ENCODE results near the gene SERPINE1. TPM values are rescaled to one million over a fixed set of nuclear protein-coding genes. Genes with fewer than 3 reads are reported as not detected.

The SERPINE1 gene
- total and polyA plus RNA-seq, 2 experiments from 2014 or later: 0.97 to 1.2 TPM

DNA sequence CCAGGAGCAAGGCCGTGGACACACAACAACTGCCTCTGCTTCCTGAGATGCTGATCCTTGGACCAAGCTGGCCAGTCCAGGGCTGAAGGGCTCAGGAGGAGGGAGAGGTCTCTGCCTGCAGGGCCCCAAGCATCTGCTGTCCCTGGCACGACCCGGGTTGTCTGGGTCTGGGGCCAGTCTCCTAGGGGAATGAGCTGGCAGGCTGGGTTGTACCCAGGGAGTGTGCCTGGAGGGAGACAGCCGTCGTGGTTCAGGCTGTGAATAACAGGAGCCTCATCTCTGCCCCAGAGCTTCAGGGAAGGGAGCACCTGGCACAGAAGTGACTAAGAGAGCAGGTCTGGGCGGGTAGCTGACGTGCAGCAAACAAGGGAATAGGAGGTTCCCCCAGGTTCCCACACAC is 17.9 kb upstream of the SERPINE1 start:
- DNase-seq (ENCODE audit: low spot score) (no peak), ATAC-seq (no peak; the same call in 2 of the 3 replicates)
- Mint-ChIP-seq H3K27ac (no peak overlapping the region), H3K4me1 (peaks cover 9% of the 10 kb centered on the region), H3K27me3 (ENCODE audit: insufficient read depth, low read depth, poor library complexity) (peaks cover 13% of the 10 kb centered on the region), H3K36me3 (ENCODE audit: low read depth) (no peaks in the 10 kb centered on the region), H3K4me3 (no peak overlapping the region), H3K9me3 (no peaks in the 10 kb centered on the region)
- H3K79me2 ChIP-seq (replicated peaks; ENCODE audit: insufficient read depth): no peaks in the 10 kb centered on the region
- H3K4me1 ChIP-seq (ENCODE audit: insufficient read depth): no peaks in the 10 kb centered on the region
- H4K20me1 ChIP-seq (replicated peaks; ENCODE audit: insufficient read depth): no peaks in the 10 kb centered on the region
- H3K4me2 ChIP-seq: no peak overlapping the region
- H3K36me3 ChIP-seq (ENCODE audit: insufficient read depth): no peaks in the 10 kb centered on the region
- H3K27ac ChIP-seq (ENCODE audit: low read depth): no peak overlapping the region
- no peaks in the 10 kb centered on the region for H3F3A ChIP-seq (replicated peaks; ENCODE audit: low read depth)
- no peaks in the 10 kb centered on the region for H3K27me3 ChIP-seq (ENCODE audit: insufficient read depth)
- TF ChIP-seq ZNF114 (CRISPR knock-in tag; IDR thresholded peaks at IDR 0.05): no peak
- TF ChIP-seq, protein P1, sequence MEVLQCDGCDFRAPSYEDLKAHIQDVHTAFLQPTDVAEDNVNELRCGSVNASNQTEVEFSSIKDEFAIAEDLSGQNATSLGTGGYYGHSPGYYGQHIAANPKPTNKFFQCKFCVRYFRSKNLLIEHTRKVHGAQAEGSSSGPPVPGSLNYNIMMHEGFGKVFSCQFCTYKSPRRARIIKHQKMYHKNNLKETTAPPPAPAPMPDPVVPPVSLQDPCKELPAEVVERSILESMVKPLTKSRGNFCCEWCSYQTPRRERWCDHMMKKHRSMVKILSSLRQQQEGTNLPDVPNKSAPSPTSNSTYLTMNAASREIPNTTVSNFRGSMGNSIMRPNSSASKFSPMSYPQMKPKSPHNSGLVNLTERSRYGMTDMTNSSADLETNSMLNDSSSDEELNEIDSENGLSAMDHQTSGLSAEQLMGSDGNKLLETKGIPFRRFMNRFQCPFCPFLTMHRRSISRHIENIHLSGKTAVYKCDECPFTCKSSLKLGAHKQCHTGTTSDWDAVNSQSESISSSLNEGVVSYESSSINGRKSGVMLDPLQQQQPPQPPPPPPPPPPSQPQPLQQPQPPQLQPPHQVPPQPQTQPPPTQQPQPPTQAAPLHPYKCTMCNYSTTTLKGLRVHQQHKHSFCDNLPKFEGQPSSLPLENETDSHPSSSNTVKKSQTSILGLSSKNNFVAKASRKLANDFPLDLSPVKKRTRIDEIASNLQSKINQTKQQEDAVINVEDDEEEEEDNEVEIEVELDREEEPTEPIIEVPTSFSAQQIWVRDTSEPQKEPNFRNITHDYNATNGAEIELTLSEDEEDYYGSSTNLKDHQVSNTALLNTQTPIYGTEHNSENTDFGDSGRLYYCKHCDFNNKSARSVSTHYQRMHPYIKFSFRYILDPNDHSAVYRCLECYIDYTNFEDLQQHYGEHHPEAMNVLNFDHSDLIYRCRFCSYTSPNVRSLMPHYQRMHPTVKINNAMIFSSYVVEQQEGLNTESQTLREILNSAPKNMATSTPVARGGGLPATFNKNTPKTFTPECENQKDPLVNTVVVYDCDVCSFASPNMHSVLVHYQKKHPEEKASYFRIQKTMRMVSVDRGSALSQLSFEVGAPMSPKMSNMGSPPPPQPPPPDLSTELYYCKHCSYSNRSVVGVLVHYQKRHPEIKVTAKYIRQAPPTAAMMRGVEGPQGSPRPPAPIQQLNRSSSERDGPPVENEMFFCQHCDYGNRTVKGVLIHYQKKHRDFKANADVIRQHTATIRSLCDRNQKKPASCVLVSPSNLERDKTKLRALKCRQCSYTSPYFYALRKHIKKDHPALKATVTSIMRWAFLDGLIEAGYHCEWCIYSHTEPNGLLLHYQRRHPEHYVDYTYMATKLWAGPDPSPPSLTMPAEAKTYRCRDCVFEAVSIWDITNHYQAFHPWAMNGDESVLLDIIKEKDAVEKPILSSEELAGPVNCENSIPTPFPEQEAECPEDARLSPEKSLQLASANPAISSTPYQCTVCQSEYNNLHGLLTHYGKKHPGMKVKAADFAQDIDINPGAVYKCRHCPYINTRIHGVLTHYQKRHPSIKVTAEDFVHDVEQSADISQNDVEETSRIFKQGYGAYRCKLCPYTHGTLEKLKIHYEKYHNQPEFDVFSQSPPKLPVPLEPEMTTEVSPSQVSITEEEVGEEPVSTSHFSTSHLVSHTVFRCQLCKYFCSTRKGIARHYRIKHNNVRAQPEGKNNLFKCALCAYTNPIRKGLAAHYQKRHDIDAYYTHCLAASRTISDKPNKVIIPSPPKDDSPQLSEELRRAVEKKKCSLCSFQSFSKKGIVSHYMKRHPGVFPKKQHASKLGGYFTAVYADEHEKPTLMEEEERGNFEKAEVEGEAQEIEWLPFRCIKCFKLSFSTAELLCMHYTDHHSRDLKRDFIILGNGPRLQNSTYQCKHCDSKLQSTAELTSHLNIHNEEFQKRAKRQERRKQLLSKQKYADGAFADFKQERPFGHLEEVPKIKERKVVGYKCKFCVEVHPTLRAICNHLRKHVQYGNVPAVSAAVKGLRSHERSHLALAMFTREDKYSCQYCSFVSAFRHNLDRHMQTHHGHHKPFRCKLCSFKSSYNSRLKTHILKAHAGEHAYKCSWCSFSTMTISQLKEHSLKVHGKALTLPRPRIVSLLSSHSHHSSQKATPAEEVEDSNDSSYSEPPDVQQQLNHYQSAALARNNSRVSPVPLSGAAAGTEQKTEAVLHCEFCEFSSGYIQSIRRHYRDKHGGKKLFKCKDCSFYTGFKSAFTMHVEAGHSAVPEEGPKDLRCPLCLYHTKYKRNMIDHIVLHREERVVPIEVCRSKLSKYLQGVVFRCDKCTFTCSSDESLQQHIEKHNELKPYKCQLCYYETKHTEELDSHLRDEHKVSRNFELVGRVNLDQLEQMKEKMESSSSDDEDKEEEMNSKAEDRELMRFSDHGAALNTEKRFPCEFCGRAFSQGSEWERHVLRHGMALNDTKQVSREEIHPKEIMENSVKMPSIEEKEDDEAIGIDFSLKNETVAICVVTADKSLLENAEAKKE (CRISPR knock-in tag; IDR thresholded peaks at IDR 0.05): no peak
- no peak for TF ChIP-seq EZH2 (IDR thresholded peaks at IDR 0.05; ENCODE audit: low read depth, unreplicated experiment)
- no peak for TF ChIP-seq NANOG (IDR thresholded peaks at IDR 0.05; ENCODE audit: borderline replicate concordance)
- no peak for TF ChIP-seq POLR2AphosphoS5 (IDR thresholded peaks at IDR 0.05; ENCODE audit: low read depth)
- TF ChIP-seq ZNF331 (CRISPR knock-in tag; IDR thresholded peaks at IDR 0.05; ENCODE audit: low read depth): no peak
- no peak for TF ChIP-seq JUNB (IDR thresholded peaks at IDR 0.05; ENCODE audit: unreplicated experiment)
- TF ChIP-seq CREB1 (CRISPR knock-in tag; IDR thresholded peaks at IDR 0.05; ENCODE audit: low read depth): no peak
- TF ChIP-seq, protein P2, sequence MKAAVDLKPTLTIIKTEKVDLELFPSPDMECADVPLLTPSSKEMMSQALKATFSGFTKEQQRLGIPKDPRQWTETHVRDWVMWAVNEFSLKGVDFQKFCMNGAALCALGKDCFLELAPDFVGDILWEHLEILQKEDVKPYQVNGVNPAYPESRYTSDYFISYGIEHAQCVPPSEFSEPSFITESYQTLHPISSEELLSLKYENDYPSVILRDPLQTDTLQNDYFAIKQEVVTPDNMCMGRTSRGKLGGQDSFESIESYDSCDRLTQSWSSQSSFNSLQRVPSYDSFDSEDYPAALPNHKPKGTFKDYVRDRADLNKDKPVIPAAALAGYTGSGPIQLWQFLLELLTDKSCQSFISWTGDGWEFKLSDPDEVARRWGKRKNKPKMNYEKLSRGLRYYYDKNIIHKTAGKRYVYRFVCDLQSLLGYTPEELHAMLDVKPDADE (IDR thresholded peaks at IDR 0.05): no peak
- TF ChIP-seq, protein P3, sequence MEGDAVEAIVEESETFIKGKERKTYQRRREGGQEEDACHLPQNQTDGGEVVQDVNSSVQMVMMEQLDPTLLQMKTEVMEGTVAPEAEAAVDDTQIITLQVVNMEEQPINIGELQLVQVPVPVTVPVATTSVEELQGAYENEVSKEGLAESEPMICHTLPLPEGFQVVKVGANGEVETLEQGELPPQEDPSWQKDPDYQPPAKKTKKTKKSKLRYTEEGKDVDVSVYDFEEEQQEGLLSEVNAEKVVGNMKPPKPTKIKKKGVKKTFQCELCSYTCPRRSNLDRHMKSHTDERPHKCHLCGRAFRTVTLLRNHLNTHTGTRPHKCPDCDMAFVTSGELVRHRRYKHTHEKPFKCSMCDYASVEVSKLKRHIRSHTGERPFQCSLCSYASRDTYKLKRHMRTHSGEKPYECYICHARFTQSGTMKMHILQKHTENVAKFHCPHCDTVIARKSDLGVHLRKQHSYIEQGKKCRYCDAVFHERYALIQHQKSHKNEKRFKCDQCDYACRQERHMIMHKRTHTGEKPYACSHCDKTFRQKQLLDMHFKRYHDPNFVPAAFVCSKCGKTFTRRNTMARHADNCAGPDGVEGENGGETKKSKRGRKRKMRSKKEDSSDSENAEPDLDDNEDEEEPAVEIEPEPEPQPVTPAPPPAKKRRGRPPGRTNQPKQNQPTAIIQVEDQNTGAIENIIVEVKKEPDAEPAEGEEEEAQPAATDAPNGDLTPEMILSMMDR (conservative IDR thresholded peaks at IDR 0.05; ENCODE audit: low read depth in 2 of 2): no peak
- no peak for TF ChIP-seq EZH2phosphoT487 (IDR thresholded peaks at IDR 0.05; ENCODE audit: unreplicated experiment)
- TF ChIP-seq, protein P4, sequence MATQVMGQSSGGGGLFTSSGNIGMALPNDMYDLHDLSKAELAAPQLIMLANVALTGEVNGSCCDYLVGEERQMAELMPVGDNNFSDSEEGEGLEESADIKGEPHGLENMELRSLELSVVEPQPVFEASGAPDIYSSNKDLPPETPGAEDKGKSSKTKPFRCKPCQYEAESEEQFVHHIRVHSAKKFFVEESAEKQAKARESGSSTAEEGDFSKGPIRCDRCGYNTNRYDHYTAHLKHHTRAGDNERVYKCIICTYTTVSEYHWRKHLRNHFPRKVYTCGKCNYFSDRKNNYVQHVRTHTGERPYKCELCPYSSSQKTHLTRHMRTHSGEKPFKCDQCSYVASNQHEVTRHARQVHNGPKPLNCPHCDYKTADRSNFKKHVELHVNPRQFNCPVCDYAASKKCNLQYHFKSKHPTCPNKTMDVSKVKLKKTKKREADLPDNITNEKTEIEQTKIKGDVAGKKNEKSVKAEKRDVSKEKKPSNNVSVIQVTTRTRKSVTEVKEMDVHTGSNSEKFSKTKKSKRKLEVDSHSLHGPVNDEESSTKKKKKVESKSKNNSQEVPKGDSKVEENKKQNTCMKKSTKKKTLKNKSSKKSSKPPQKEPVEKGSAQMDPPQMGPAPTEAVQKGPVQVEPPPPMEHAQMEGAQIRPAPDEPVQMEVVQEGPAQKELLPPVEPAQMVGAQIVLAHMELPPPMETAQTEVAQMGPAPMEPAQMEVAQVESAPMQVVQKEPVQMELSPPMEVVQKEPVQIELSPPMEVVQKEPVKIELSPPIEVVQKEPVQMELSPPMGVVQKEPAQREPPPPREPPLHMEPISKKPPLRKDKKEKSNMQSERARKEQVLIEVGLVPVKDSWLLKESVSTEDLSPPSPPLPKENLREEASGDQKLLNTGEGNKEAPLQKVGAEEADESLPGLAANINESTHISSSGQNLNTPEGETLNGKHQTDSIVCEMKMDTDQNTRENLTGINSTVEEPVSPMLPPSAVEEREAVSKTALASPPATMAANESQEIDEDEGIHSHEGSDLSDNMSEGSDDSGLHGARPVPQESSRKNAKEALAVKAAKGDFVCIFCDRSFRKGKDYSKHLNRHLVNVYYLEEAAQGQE (IDR thresholded peaks at IDR 0.05; ENCODE audit: unreplicated experiment): no peak
- TF ChIP-seq STAT1 (IDR thresholded peaks at IDR 0.05; ENCODE audit: unreplicated experiment): no peak
- H3K4me3 ChIP-seq: no peak overlapping the region
- H3K9me2 ChIP-seq (ENCODE audit: insufficient read depth): no peaks in the 10 kb centered on the region
- peak overlapping the region; percentile 18; the same call in 1 of the 2 replicates for H2AFZ ChIP-seq

Measured in GM23338 (cell line).